ENCODE data around the gene KIRREL1. TPM values are rescaled to one million over a fixed set of nuclear protein-coding genes. Genes with fewer than 3 reads are reported as not detected.
A peak's percentile ranks its signal among the peaks of the same experiment; 100 is the strongest.

KIRREL1 gene
- total and polyA plus RNA-seq, 2 of the 8 experiments (the other 6 are each of a cell fraction or from before 2014, with no cell fraction given), result 14.2 to 39.0 TPM

DNA sequence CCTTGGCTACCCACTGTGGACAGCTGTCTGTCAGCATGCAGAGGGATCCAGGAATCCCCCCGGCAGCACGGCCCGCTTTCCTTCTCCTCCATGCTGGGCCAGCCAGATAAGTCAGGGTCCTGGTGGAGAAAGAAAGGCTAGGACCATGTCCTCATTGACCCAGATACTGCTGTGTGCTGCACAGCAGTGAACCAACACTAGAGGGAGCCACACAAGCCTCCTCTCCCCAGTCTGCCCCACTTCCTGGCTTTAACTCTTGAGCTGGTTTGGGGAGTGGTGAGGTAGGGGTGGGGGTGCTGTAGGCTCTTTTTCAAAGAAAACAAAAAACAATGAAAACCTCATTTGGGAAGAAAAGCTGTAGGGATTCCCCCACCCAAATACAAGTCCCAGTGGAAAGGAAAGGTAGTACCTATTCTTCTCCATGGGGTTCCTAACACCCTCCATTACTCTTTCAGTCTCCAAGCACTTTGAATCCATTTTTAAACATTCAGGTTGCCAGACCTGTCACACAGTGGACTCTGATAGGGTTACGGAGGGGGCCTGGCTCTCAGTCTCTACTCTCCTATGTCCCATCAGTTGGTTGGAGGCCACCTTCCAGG lies 102.4 kb downstream of the KIRREL1 start:
- Histone ChIP-seq H2AK5ac (ENCODE audit: low read depth, low read length) (no peak overlapping the region), H3K27ac (ENCODE audit: low read depth, low read length) (no peak overlapping the region), H4K5ac (ENCODE audit: insufficient read length, low read depth, low read length) (no peak overlapping the region), H3K4me3 (ENCODE audit: extremely low read depth in 1 of 4, insufficient read depth in 2 of 4, low read depth in 3 of 4, low read length in 4 of 4) (no peak overlapping the region), H3K9ac (replicated peaks in 1 of 4; ENCODE audit: extremely low read depth in 1 of 4, low read depth in 3 of 4, low read length in 3 of 4) (no peak overlapping the region), H4K8ac (ENCODE audit: extremely low read depth, insufficient read depth, low read length) (no peak overlapping the region), H2BK15ac (ENCODE audit: low read length) (0 out of 2 replicates have a peak overlapping the region, but pooled peaks have one; percentile 89), H2AFZ (ENCODE audit: low read length) (no peak overlapping the region), H2BK5ac (ENCODE audit: low read depth, low read length) (peak overlapping the region; percentile 50; the same call in 1 of the 2 replicates), H3K23ac (ENCODE audit: insufficient read length) (no peak overlapping the region), H2BK12ac (ENCODE audit: low read depth, low read length) (0 out of 2 replicates have a peak overlapping the region, but pooled peaks have one; percentile 70), H2BK20ac (ENCODE audit: low read length) (no peak overlapping the region; the same call in 1 of the 2 replicates), H3K4me1 (replicated peaks in 1 of 4; ENCODE audit: control insufficient read depth in 3 of 4, insufficient read depth in 4 of 4, low read length in 3 of 4) (peaks cover 8 to 25% (median 18%) of the 10 kb centered on the region in 4 experiments), H3K4ac (replicated peaks; ENCODE audit: insufficient read length, low read depth, low read length) (no peak overlapping the region), H3K79me1 (ENCODE audit: low read depth, low read length) (no peaks in the 10 kb centered on the region), H2BK120ac (replicated peaks; ENCODE audit: low read depth, low read length) (no peak overlapping the region), H3K4me2 (ENCODE audit: insufficient read depth in 1 of 2, low read depth in 2 of 2, low read length in 2 of 2) (no peak overlapping the region), H3K9me3 (ENCODE audit: insufficient read depth in 2 of 2, low read depth in 1 of 2, low read length in 1 of 2) (no peaks in the 10 kb centered on the region), H3K36me3 (ENCODE audit: control insufficient read depth in 2 of 4, insufficient read depth in 4 of 4, low read length in 3 of 4) (peaks cover 2 to 21% (median 8%) of the 10 kb centered on the region in 4 experiments; a peak in 4 of 8 replicates), H3K56ac (replicated peaks; ENCODE audit: insufficient read length, low read depth, low read length) (no peak overlapping the region), H3K18ac (ENCODE audit: extremely low read depth, low read length) (no peak overlapping the region), H4K20me1 (replicated peaks in 1 of 2; ENCODE audit: control insufficient read depth in 1 of 2, insufficient read depth in 2 of 2, low read length in 2 of 2) (no peaks in the 10 kb centered on the region), H3K23me2 (ENCODE audit: low read depth, low read length) (no peaks in the 10 kb centered on the region), H4K91ac (replicated peaks; ENCODE audit: insufficient read length, low read length) (no peak overlapping the region), H3K27me3 (replicated peaks in 1 of 4; ENCODE audit: control insufficient read depth in 3 of 4, extremely low read depth in 1 of 4, insufficient read depth in 3 of 4, low read length in 3 of 4) (no peaks in the 10 kb centered on the region), H3K79me2 (ENCODE audit: control insufficient read depth in 1 of 2, insufficient read depth in 2 of 2, low read length in 2 of 2) (no peaks in the 10 kb centered on the region), H3K14ac (ENCODE audit: insufficient read length) (no peak overlapping the region)
- WGBS, 2 experiments (ENCODE audit: extremely low coverage in 1 of 2, insufficient coverage in 1 of 2, insufficient read length in 1 of 2, insufficient replicate concordance in 2 of 2, low coverage in 1 of 2, low lambda C conversion rate in 2 of 2, missing lambda C conversion rate in 1 of 2), result 87% methylated on average over 4 of the region's 4 CpGs; no CpG with 5 or more reads in 1 of the 2 experiments
- FAIRE-seq (peak; percentile 91), DNase-seq (ENCODE audit: low read depth in 1 of 2, low spot score in 2 of 2) (peak; percentile 50 to 73)
- CTCF ChIA-PET (ENCODE audit: partially characterized antibody), result interaction anchor here (0.6 to 38.2 kb wide), 25 partner anchors 9 to 682 kb away, joined by 3 to 2918 read pairs (median 5); partner anchors contain the start of gene KIRREL1
- POLR2A ChIA-PET (ENCODE audit: partially characterized antibody), result interaction anchor here (0.6 to 1.4 kb wide), 3 partner anchors 11 to 118 kb away, joined by 4 to 5 read pairs (median 4); no protein-coding TSS in a partner anchor
- TF ChIP-seq BACH1 (IDR thresholded peaks at IDR 0.05; ENCODE audit: low read length), result no peak
- TF ChIP-seq SP4 (IDR thresholded peaks at IDR 0.05; ENCODE audit: low read length), result no peak
- TF ChIP-seq RAD21 (IDR thresholded peaks at IDR 0.05 in 1 of 2, conservative IDR thresholded peaks at IDR 0.05 in 1 of 2; ENCODE audit: low read depth in 2 of 2, low read length in 2 of 2), result peak; percentile 77 to 81
- 0 out of 2 replicates have a peak, but pooled peaks have one; percentile 51 for TF ChIP-seq YY1 (IDR thresholded peaks at IDR 0.05; ENCODE audit: low read depth, low read length)
- TF ChIP-seq TBP (IDR thresholded peaks at IDR 0.05; ENCODE audit: low read depth, low read length), result no peak
- TF ChIP-seq, protein P1, sequence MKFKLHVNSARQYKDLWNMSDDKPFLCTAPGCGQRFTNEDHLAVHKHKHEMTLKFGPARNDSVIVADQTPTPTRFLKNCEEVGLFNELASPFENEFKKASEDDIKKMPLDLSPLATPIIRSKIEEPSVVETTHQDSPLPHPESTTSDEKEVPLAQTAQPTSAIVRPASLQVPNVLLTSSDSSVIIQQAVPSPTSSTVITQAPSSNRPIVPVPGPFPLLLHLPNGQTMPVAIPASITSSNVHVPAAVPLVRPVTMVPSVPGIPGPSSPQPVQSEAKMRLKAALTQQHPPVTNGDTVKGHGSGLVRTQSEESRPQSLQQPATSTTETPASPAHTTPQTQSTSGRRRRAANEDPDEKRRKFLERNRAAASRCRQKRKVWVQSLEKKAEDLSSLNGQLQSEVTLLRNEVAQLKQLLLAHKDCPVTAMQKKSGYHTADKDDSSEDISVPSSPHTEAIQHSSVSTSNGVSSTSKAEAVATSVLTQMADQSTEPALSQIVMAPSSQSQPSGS (IDR thresholded peaks at IDR 0.05; ENCODE audit: low read length), result no peak
- 0 out of 4 replicates have a peak, but pooled peaks of 1 of the 2 experiments have one; percentile 48 for TF ChIP-seq SIN3A (conservative IDR thresholded peaks at IDR 0.05 in 1 of 2, IDR thresholded peaks at IDR 0.05 in 1 of 2; ENCODE audit: low read depth in 1 of 2, low read length in 2 of 2)
- no peak for TF ChIP-seq JUND (IDR thresholded peaks at IDR 0.05; ENCODE audit: low read length)
- TF ChIP-seq JUN (IDR thresholded peaks at IDR 0.05; ENCODE audit: low read depth, low read length), result no peak
- peak; percentile 26 for TF ChIP-seq TAF7 (optimal IDR thresholded peaks at IDR 0.05; ENCODE audit: borderline replicate concordance, low read depth, low read length)
- TF ChIP-seq TAF1 (IDR thresholded peaks at IDR 0.05; ENCODE audit: low read depth, low read length), result no peak
